GM12878 (cell line): Measurements from ENCODE around the gene FKBP9. TPM values are rescaled to one million over a fixed set of nuclear protein-coding genes. Genes with fewer than 3 reads are reported as not detected.
"Not testable (repeated sequence)": the region's sequence is repeated elsewhere in the genome, so short reads cannot be mapped to it uniquely, and the experiment has no call there.

ENCODE experiments used
- ATAC-seq: fragments of 200-7000 bp; cut with Tn5 transposase; 3 replicates; pipeline ENCODE4 v1.9.1; 2020; ENCODE audit warnings: mild to moderate bottlenecking, moderate library complexity
- BruUV-seq: library from RNA; stranded (reverse); fragments of 400-500 nt; replicated peaks from 2 replicates; lab custom pipeline; 2021; lab: Mats Ljungman, UMichigan
- CTCF ChIA-PET: fragments of 300-600 bp; sonication (Branson Sonifier 250); formaldehyde crosslinking; extraction: SDS; loops from one replicate; lab custom pipeline; 2021; ENCODE audit warnings: inconsistent platforms; lab: Yijun Ruan, JAX
- POLR2A ChIA-PET: fragments of 350-600 bp; formaldehyde crosslinking; extraction: SDS; loops from one replicate; lab custom pipeline; 2021; ENCODE audit warnings: inconsistent platforms; lab: Charles Lee
- RAD21 ChIA-PET: fragments of 300-600 bp; sonication (Branson Sonifier 250); formaldehyde crosslinking; loops from one replicate; lab custom pipeline; 2023; ENCODE audit warnings: antibody characterized with exemption; ENCODE audit not compliant: unreplicated experiment; lab: Charles Lee
- SMC1A ChIA-PET: fragments of 300-600 bp; sonication (Branson Sonifier 250); formaldehyde crosslinking; loops from one replicate; lab custom pipeline; 2023; ENCODE audit not compliant: unreplicated experiment, uncharacterized antibody; lab: Charles Lee
- DNase-seq: peaks from one replicate; pipeline ENCODE4 v3.0.0-alpha.2; 2011; ENCODE audit warnings: low read depth, low spot score
- FAIRE-seq: peaks from 3 replicates; lab custom pipeline; 2011; peaks lifted over from hg19 to GRCh38; lab: Jason Lieb, UNC
- H2AFZ ChIP-seq: 2 replicates; pipeline ENCODE4 v1.6.0; 2011; ENCODE audit warnings: low read depth, low read length, control low read depth; ENCODE audit not compliant: control insufficient read depth
- H3K27ac ChIP-seq: 2 replicates; pipeline ENCODE4 v1.5.1; 2011; ENCODE audit warnings: control low read depth; ENCODE audit not compliant: control insufficient read depth, insufficient read depth
- H3K27me3 ChIP-seq, 2 experiments: replicated peaks in 1 of 2; 2 replicates each; pipeline versions ENCODE4 v1.6.0 to v1.6.1; 2011; ENCODE audit warnings: low read length in 1 of 2; ENCODE audit not compliant: control insufficient read depth in 2 of 2, insufficient read depth in 2 of 2
- H3K36me3 ChIP-seq, 2 experiments: 2 replicates each; pipeline ENCODE4 v1.5.1; 2011; ENCODE audit warnings: low read length in 1 of 2; ENCODE audit not compliant: control insufficient read depth in 2 of 2, insufficient read depth in 2 of 2
- H3K4me1 ChIP-seq: 2 replicates; pipeline ENCODE4 v1.6.1; 2011; ENCODE audit warnings: mild to moderate bottlenecking, low read length, moderate library complexity, mixed read lengths; ENCODE audit not compliant: control insufficient read depth, insufficient read depth
- H3K4me2 ChIP-seq: 2 replicates; pipeline ENCODE4 v1.6.0; 2011; ENCODE audit warnings: control low read depth; ENCODE audit not compliant: control insufficient read depth, insufficient read depth
- H3K4me3 ChIP-seq: fragments of 200-600 bp; sonication (generic); 2 replicates; pipeline ENCODE4 v1.5.1; 2016
- H3K79me2 ChIP-seq: 2 replicates; pipeline ENCODE4 v1.6.0; 2011; ENCODE audit warnings: low read length; ENCODE audit not compliant: control insufficient read depth, insufficient read depth
- H3K9ac ChIP-seq: 2 replicates; pipeline ENCODE4 v1.8.0; 2011; ENCODE audit warnings: low read length, control low read depth, mixed read lengths; ENCODE audit not compliant: control insufficient read depth, insufficient read depth
- H3K9me3 ChIP-seq: replicated peaks from 3 replicates; pipeline ENCODE4 v1.5.1; 2011; ENCODE audit warnings: mild to moderate bottlenecking, low read length; ENCODE audit not compliant: control insufficient read depth, insufficient read depth
- H4K20me1 ChIP-seq: 2 replicates; pipeline ENCODE4 v1.6.0; 2011; ENCODE audit not compliant: control insufficient read depth, insufficient read depth
- WGBS: methylation state at CpG from one replicate; pipeline ENCODE4 v1.1.6; 2016; ENCODE audit warnings: low lambda C conversion rate; ENCODE audit not compliant: insufficient replicate concordance, insufficient coverage; ENCODE audit errors: missing lambda C conversion rate; 5-methylcytosine and 5-hydroxymethylcytosine counted together
- in situ Hi-C: fragments of 300-500 bp; cut with MboI; formaldehyde crosslinking; loops from 9 replicates; pipeline ENCODE4 v1.14.3; 2018; ENCODE audit warnings: mixed read lengths
- intact Hi-C: fragments of 100-400 bp; cut with micrococcal nuclease; formaldehyde crosslinking; loops from one replicate; pipeline ENCODE4 v1.14.2; 2022; ENCODE audit not compliant: unreplicated experiment
- polyA plus RNA-seq, 11 experiments: library from polyadenylated mRNA; depleted of rRNA in 4 of 11; unstranded in 6 of 11; stranded (reverse) in 5 of 11; fragments of >200 nt; fragmentation: Nextera tagmentation in 4 of 11; fragmentation: Illumina TruSeq in 1 of 11; extraction: Ambion mirVana in 4 of 11; extraction: Trizol in 1 of 11; gene quantifications; 1 replicate in 1 of 11; 2 replicates in 10 of 11; pipeline versions ENCODE4 v1.2.1 to v1.2.3, GENCODE V29; 2011 to 2016; ENCODE audit warnings: inconsistent platforms in 2 of 11, missing spikeins in 2 of 11, low read depth in 1 of 11
- total RNA-seq, 4 experiments: library from RNA; depleted of rRNA in 3 of 4; stranded (reverse); fragments of >200 nt in 3 of 4; fragmentation: Illumina TruSeq in 1 of 4; extraction: Trizol in 1 of 4; gene quantifications; 2 replicates each; pipeline versions ENCODE4 v1.2.1 to v1.2.3, GENCODE V29; 2013 to 2021

FKBP9 gene
- total and polyA plus RNA-seq, 10 of the 15 experiments (the other 5 are each of a cell fraction or from before 2014, with no cell fraction given), result 0.04 to 6.6 (median 2.6) TPM

- H3K79me2 ChIP-seq, H3K27ac ChIP-seq, H3K27me3 ChIP-seq, H3K36me3 ChIP-seq, H2AFZ ChIP-seq, SMC1A ChIA-PET, H3K4me1 ChIP-seq, H4K20me1 ChIP-seq, H3K9ac ChIP-seq, RAD21 ChIA-PET, intact Hi-C loops, ATAC-seq, BruUV-seq, CTCF ChIA-PET, POLR2A ChIA-PET, in situ Hi-C loops, DNase-seq, H3K9me3 ChIP-seq, H3K4me3 ChIP-seq, H3K4me2 ChIP-seq: not testable (repeated sequence)
- FAIRE-seq, result peak; percentile 31
- WGBS, result 74% methylated on average over 3 of the region's 4 CpGs
Measured at GRCh38 chr7:32997956-32998355, 40.7 kb downstream of the FKBP9 start.

- BruUV-seq, RAD21 ChIA-PET, H3K4me2 ChIP-seq, CTCF ChIA-PET, H3K4me3 ChIP-seq, H3K9ac ChIP-seq, H4K20me1 ChIP-seq, H3K36me3 ChIP-seq, H3K9me3 ChIP-seq, POLR2A ChIA-PET, H3K27me3 ChIP-seq, H3K27ac ChIP-seq, intact Hi-C loops, SMC1A ChIA-PET, ATAC-seq, H3K79me2 ChIP-seq, in situ Hi-C loops, H3K4me1 ChIP-seq, DNase-seq, FAIRE-seq: not testable (repeated sequence)
- peak overlapping the region; percentile 12; the same call in 1 of the 2 replicates for H2AFZ ChIP-seq
- WGBS, result 41% methylated on average over 12 of the region's 14 CpGs
Measured at GRCh38 chr7:32998361-32999171, 41.3 kb downstream of the FKBP9 start.

- POLR2A ChIA-PET, ATAC-seq, H3K27me3 ChIP-seq, H3K9me3 ChIP-seq, intact Hi-C loops, H3K36me3 ChIP-seq, BruUV-seq, H3K27ac ChIP-seq, RAD21 ChIA-PET, H3K4me2 ChIP-seq, SMC1A ChIA-PET, in situ Hi-C loops, H4K20me1 ChIP-seq, H3K4me3 ChIP-seq, H3K9ac ChIP-seq, FAIRE-seq, H3K4me1 ChIP-seq, H3K79me2 ChIP-seq, H2AFZ ChIP-seq, DNase-seq: not testable (repeated sequence)
- CTCF ChIA-PET, result interaction anchor here (0.5 kb wide), 1 partner anchor 196 kb away, joined by 3 read pairs; no protein-coding TSS in a partner anchor
- WGBS, result 58% methylated on average over 4 of the region's 4 CpGs
Measured at GRCh38 chr7:32999380-32999779, 42.1 kb downstream of the FKBP9 start.

- H3K27ac ChIP-seq, CTCF ChIA-PET, H3K4me1 ChIP-seq, H3K4me2 ChIP-seq, H3K27me3 ChIP-seq, H3K9ac ChIP-seq, BruUV-seq, H3K9me3 ChIP-seq, SMC1A ChIA-PET, POLR2A ChIA-PET, intact Hi-C loops, DNase-seq, ATAC-seq, H3K4me3 ChIP-seq, FAIRE-seq, H4K20me1 ChIP-seq, in situ Hi-C loops, RAD21 ChIA-PET, H3K79me2 ChIP-seq, H2AFZ ChIP-seq, H3K36me3 ChIP-seq: not testable (repeated sequence)
Measured at GRCh38 chr7:33003111-33003510, 45.9 kb downstream of the FKBP9 start.
